ENCODE data around the gene BAG5.

Gene BAG5

GRCh38 chr14:103546652-103547454 lies 15.6 kb downstream of the BAG5 start:
- Mint-ChIP-seq H3K4me3 (no peak overlapping the region), H3K4me1 (ENCODE audit: low read depth) (no peaks in the 10 kb centered on the region), H3K27me3 (ENCODE audit: low read depth) (no peaks in the 10 kb centered on the region), H3K27ac (no peak overlapping the region), H3K9me3 (no peaks in the 10 kb centered on the region), H3K36me3 (ENCODE audit: low read depth) (no peaks in the 10 kb centered on the region)
- peak; percentile 51 for DNase-seq (ENCODE audit: low spot score)

- Mint-ChIP-seq H3K36me3 (ENCODE audit: low read depth) (no peaks in the 10 kb centered on the region), H3K27ac (peak overlapping the region; percentile 26), H3K27me3 (ENCODE audit: low read depth) (no peaks in the 10 kb centered on the region), H3K9me3 (no peaks in the 10 kb centered on the region), H3K4me1 (ENCODE audit: low read depth) (no peaks in the 10 kb centered on the region), H3K4me3 (no peak overlapping the region)
- no peak for DNase-seq (ENCODE audit: low spot score)
Observed at GRCh38 chr14:103545915-103546651, 16.4 kb downstream of the BAG5 start.

DNA sequence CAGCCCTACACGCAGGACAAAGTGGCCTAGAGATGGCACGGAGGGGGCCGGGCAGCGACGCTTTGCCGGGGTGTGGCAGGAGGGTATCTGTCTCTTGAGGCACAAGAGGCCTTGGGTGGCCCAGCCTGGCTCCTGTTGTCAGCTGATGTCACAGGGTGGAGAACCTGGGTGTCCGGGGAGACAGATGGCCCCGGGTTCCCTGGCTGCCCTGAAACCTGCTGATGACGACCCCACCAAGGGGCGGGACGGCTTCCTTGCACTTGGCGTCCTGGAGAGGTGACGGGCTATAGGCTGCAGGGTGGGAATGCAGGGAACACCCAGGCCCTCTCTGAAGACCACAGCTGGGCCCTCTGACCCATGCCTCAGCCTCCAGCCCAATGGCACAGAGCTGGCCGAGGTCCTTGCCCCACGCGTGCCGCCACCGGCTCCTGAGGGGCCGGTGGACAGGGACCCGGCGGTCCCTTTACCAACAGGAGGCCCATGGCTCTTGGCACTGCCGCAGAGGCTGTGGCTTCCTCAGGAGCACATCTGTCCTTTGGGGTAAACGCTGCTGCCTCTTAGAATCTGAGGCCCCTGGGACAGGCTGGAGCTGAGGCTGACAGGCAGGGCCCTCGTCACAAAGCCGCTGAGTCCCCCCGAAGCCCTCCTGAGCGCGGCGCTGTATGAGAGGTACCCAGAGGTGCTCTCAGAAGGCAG lies 17.1 kb downstream of the BAG5 start:
- H3K36me3 Mint-ChIP-seq (ENCODE audit: low read depth) = no peaks in the 10 kb centered on the region
- H3K27ac Mint-ChIP-seq = no peak overlapping the region
- no peak for DNase-seq (ENCODE audit: low spot score)
- no peaks in the 10 kb centered on the region for H3K4me1 Mint-ChIP-seq (ENCODE audit: low read depth)
- no peaks in the 10 kb centered on the region for H3K9me3 Mint-ChIP-seq
- no peaks in the 10 kb centered on the region for H3K27me3 Mint-ChIP-seq (ENCODE audit: low read depth)
- H3K4me3 Mint-ChIP-seq = no peak overlapping the region

DNA sequence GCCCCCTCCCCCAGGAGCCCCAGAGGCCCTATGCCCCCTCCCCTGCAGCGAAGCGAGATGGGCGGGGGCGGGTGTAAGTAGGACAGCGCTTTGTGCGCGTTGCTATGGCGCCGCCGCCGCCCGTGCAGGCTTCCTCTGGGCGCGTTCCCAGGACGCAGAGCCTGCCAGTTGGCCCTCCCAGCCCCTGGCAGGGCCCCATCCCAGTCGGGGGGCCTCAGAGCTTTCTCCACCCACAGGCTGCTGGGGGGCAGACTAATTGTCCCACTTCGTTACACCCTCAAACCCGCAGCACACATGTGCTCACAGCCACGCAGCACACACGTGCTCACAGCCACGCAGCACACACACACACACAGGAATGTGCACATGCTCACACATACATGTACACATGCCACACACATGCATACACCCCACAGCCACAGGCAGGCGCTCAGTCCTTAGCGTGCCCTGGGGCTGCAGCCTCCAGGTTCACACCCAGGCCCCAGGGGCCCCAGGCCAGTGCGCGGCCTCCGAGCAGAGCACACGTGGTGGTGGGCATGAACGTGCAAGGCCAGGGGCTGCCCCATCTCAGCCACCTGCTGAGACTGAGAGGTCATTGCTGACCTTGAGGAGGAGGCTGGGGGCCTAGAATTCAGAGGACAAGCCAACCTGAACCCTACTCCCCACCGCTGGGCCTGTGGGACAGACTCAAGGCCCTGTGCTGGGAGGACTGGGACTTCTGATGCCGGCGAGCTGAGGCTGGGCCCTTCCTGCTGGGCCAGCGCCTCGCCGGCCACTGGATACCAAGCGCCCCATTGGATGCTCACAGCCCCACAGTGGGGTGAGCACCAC lies 17.9 kb downstream of the BAG5 start:
- H3K36me3 Mint-ChIP-seq (ENCODE audit: low read depth) = no peaks in the 10 kb centered on the region
- no peaks in the 10 kb centered on the region for H3K4me1 Mint-ChIP-seq (ENCODE audit: low read depth)
- no peak for DNase-seq (ENCODE audit: low spot score)
- no peaks in the 10 kb centered on the region for H3K27me3 Mint-ChIP-seq (ENCODE audit: low read depth)
- H3K9me3 Mint-ChIP-seq = no peaks in the 10 kb centered on the region
- H3K27ac Mint-ChIP-seq = no peak overlapping the region
- H3K4me3 Mint-ChIP-seq = no peak overlapping the region

GRCh38 chr14:103543721-103544387 lies 18.6 kb downstream of the BAG5 start:
- no peak for DNase-seq (ENCODE audit: low spot score)
- H3K36me3 Mint-ChIP-seq (ENCODE audit: low read depth) = no peaks in the 10 kb centered on the region
- H3K4me1 Mint-ChIP-seq (ENCODE audit: low read depth) = no peaks in the 10 kb centered on the region
- no peak overlapping the region for H3K4me3 Mint-ChIP-seq
- no peaks in the 10 kb centered on the region for H3K9me3 Mint-ChIP-seq
- no peak overlapping the region for H3K27ac Mint-ChIP-seq
- H3K27me3 Mint-ChIP-seq (ENCODE audit: low read depth) = peaks cover 2% of the 10 kb centered on the region

DNA sequence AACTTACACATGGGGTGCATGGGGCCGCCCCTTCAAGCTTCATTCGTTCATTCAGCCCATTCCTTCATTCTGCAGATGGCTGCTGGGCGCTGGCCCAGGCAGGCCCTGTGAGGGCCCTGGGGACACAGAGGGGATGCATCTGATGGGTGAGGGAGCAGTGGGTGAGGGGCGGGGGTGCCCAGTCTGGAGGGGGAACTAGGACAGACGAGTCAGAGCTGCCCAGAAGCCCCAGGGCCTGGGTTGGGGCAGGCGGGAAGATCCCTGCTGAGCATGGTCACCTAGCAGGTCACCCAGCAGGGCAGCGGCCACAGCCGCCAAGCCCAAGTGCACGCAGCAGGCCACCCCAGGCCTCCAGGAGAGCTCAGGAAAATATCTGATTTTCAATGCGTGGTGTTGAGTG lies 19.3 kb downstream of the BAG5 start:
- Mint-ChIP-seq H3K4me3 (no peak overlapping the region), H3K9me3 (no peaks in the 10 kb centered on the region), H3K4me1 (ENCODE audit: low read depth) (no peaks in the 10 kb centered on the region), H3K36me3 (ENCODE audit: low read depth) (no peaks in the 10 kb centered on the region), H3K27me3 (ENCODE audit: low read depth) (peaks cover 2% of the 10 kb centered on the region), H3K27ac (no peak overlapping the region)
- no peak for DNase-seq (ENCODE audit: low spot score)

GRCh38 chr14:103542605-103543088 lies 19.8 kb downstream of the BAG5 start:
- H3K27me3 Mint-ChIP-seq (ENCODE audit: low read depth) = peaks cover 2% of the 10 kb centered on the region
- H3K36me3 Mint-ChIP-seq (ENCODE audit: low read depth) = no peaks in the 10 kb centered on the region
- H3K9me3 Mint-ChIP-seq = no peaks in the 10 kb centered on the region
- H3K27ac Mint-ChIP-seq = no peak overlapping the region
- H3K4me3 Mint-ChIP-seq = no peak overlapping the region
- H3K4me1 Mint-ChIP-seq (ENCODE audit: low read depth) = no peaks in the 10 kb centered on the region
- no peak for DNase-seq (ENCODE audit: low spot score)

GRCh38 chr14:103541709-103542604 lies 20.5 kb downstream of the BAG5 start:
- no peak overlapping the region for H3K27ac Mint-ChIP-seq
- peaks cover 2% of the 10 kb centered on the region for H3K27me3 Mint-ChIP-seq (ENCODE audit: low read depth)
- H3K4me3 Mint-ChIP-seq = no peak overlapping the region
- no peaks in the 10 kb centered on the region for H3K9me3 Mint-ChIP-seq
- H3K4me1 Mint-ChIP-seq (ENCODE audit: low read depth) = no peaks in the 10 kb centered on the region
- H3K36me3 Mint-ChIP-seq (ENCODE audit: low read depth) = no peaks in the 10 kb centered on the region
- no peak for DNase-seq (ENCODE audit: low spot score)

DNA sequence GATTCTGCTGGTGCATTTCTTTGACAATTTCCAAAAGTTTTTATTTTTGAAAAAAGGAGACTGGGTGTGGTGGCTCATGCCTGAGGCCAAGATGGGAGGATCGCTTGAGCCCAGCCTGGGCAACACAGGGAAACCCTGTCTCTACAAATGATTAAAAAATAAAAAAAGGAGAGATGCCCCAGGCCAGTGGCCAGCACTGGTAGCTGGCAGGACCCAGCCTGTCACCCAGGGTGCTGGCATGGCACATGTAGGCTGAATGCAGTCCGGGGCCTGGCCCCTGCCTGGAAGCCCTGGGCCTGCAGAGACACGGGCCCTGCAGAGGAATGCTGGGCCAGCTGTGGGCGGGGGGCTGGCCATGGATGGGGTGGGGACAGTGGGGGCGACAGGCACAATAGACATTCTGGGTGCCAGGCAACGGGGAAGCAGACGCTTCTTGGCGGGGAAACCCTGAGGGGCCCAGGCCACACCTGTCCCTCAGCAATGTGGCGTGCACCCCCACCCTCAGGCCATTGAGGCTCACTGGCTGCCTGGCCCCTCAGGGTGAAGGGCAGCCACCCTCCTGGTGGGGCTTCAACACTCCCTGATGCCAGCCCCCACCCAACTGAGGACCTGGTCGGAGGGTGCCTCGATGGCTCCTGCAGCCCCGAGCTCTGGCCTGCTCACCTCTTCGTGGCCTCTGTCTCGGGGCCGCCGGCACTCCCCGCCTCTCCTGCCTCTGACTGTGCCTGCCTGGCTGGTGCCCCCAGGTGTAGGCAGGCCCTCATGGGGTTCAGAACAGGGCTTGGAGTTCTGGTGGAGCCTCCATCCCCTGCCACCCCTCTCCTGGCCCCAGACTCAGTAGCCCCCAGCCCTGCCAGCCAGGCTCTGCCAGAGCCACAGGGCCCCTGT lies 21.4 kb downstream of the BAG5 start:
- no peak for DNase-seq (ENCODE audit: low spot score)
- no peak overlapping the region for H3K27ac Mint-ChIP-seq

DNA sequence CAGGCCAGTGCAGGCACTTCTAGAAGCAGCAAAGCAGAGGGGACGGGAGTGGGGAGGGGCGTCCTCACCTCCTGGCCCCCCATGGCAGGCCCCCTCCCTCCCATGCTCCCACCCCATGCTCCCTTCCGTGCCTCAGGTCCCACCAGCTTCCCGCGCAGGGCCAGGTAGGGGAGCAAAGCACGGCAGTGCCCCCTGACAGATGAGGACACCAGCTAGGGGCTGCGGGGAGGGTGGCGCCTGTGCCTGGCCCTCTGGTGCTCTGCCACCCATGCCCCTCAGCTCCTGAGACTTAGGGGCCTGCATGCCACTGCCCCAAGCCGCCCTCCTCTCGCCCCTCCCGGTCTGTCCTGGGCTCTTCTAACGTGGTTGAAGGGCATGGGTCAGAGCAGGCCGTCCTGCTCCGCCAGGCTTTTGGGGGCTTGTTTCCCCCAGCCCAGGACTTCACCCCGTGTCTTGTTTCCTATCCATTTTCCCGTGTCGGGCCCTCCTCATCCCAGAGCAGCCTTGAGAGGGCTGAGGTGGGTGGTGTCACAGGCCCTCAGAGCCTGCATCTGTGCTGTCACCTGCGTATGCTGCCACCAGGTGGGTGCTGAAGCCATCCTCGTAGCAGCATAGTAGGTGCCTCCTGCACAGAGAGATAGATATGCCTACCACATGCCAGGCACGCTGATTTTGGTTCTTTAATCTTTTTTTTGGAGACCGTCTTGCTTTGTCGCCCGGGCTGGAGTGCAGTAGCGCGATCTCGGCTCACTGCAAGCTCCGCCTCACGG lies 23.2 kb downstream of the BAG5 start:
- H3K9me3 Mint-ChIP-seq = no peaks in the 10 kb centered on the region
- H3K4me3 Mint-ChIP-seq = no peak overlapping the region
- H3K27ac Mint-ChIP-seq = peak overlapping the region; percentile 45
- DNase-seq (ENCODE audit: low spot score) = no peak
- H3K4me1 Mint-ChIP-seq (ENCODE audit: low read depth) = no peaks in the 10 kb centered on the region
- H3K27me3 Mint-ChIP-seq (ENCODE audit: low read depth) = peaks cover 2% of the 10 kb centered on the region
- no peaks in the 10 kb centered on the region for H3K36me3 Mint-ChIP-seq (ENCODE audit: low read depth)

More for the DNA sequence above, 21.4 kb downstream of the BAG5 start:
- H3K4me3 Mint-ChIP-seq = no peak overlapping the region
- H3K27me3 Mint-ChIP-seq (ENCODE audit: low read depth) = peaks cover 2% of the 10 kb centered on the region
- no peaks in the 10 kb centered on the region for H3K4me1 Mint-ChIP-seq (ENCODE audit: low read depth)
- no peaks in the 10 kb centered on the region for H3K9me3 Mint-ChIP-seq
- no peaks in the 10 kb centered on the region for H3K36me3 Mint-ChIP-seq (ENCODE audit: low read depth)
